Lower lobe of right lung (tissue), 2 donors: ENCODE measurements around the gene MICU2. TPM values are rescaled to one million over a fixed set of nuclear protein-coding genes. Genes with fewer than 3 reads are reported as not detected.

Source experiments
- ATAC-seq, 2 donors: fragments of 200-7000 bp; cut with Tn5 transposase; one replicate each; pipeline ENCODE4 v1.9.1; 2020 to 2022; ENCODE audit warnings: mild to moderate bottlenecking in 2 of 2, moderate library complexity in 2 of 2
- DNase-seq: peaks from one replicate; pipeline ENCODE4 v3.0.0-alpha.2; 2020
- H3K27ac ChIP-seq: fragments of 200-600 bp; one replicate; pipeline ENCODE4 v1.8.0; 2022
- H3K27me3 ChIP-seq: fragments of 200-600 bp; one replicate; pipeline ENCODE4 v1.8.0; 2022; ENCODE audit warnings: low read depth
- H3K36me3 ChIP-seq: fragments of 200-600 bp; one replicate; pipeline ENCODE4 v1.8.0; 2022; ENCODE audit warnings: mild to moderate bottlenecking
- H3K4me1 ChIP-seq: fragments of 200-600 bp; one replicate; pipeline ENCODE4 v1.8.0; 2022
- H3K4me3 ChIP-seq: fragments of 200-600 bp; one replicate; pipeline ENCODE4 v1.8.0; 2022; ENCODE audit warnings: mild to moderate bottlenecking
- H3K9me3 ChIP-seq: fragments of 200-600 bp; one replicate; pipeline ENCODE4 v1.8.0; 2022
- CTCF ChIP-seq: fragments of 200-600 bp; IDR thresholded peaks from one replicate; pipeline ENCODE4 v1.8.0; 2022; ENCODE audit warnings: antibody characterized with exemption, mild to moderate bottlenecking
- intact Hi-C: fragments of 100-400 bp; cut with DNase I; formaldehyde crosslinking; loops from one replicate; pipeline ENCODE4 v1.11.0; 2022
- total RNA-seq: library from RNA; stranded (reverse); fragmentation: NEBNext Ultra II Directional; extraction: Animal tissue kit (Norgen Biotek cat#: 25700); gene quantifications from one replicate; pipeline ENCODE4 v1.2.1, GENCODE V29; 2021
- donor health status: DM: no; HTN: yes; CAD: no; lungs with severe emphysema.

The MICU2 gene
- total RNA-seq, 1 donor from 2014 or later = 34.8 TPM

DNA sequence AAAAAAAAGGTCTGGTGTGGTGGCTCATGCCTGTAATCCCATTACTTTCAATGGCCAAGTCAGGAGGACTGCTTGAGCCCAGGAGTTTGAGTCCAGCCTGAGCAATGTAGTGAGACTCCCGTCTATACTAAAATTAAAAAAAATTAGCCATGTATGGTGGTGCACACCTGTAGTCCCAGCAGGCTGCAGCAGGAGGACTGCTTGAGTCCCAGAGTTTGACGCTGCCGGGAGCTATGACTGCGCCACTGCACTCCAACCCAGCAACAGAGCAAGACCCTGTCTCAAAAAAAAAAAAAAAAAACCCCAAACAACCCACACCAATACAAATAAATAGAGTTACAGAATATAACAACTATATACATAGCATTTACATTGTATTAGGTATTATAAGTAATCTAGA is 65.7 kb downstream of the MICU2 start:
- H3K27ac ChIP-seq = no peak overlapping the region
- peaks cover 7% of the 10 kb centered on the region for H3K4me1 ChIP-seq
- H3K9me3 ChIP-seq = no peaks in the 10 kb centered on the region
- TF ChIP-seq CTCF = no peak
- DNase-seq (no peak), ATAC-seq (no peak)
- H3K27me3 ChIP-seq = no peaks in the 10 kb centered on the region
- no peak overlapping the region for H3K4me3 ChIP-seq
- intact Hi-C loops = no loop called here
- peaks cover 25% of the 10 kb centered on the region for H3K36me3 ChIP-seq

- H3K27ac ChIP-seq = no peak overlapping the region
- no peak for DNase-seq
- no peak overlapping the region for H3K4me3 ChIP-seq
- no peaks in the 10 kb centered on the region for H3K27me3 ChIP-seq
- H3K9me3 ChIP-seq = no peaks in the 10 kb centered on the region
- H3K36me3 ChIP-seq = peaks cover 25% of the 10 kb centered on the region
- intact Hi-C loops = no loop called here
- no peak for TF ChIP-seq CTCF
- H3K4me1 ChIP-seq = peaks cover 5% of the 10 kb centered on the region
- ATAC-seq = no peak
Observed at GRCh38 chr13:21537105-21537504, 66.9 kb downstream of the MICU2 start.

GRCh38 chr13:21534760-21535159 is 69.2 kb downstream of the MICU2 start:
- Histone ChIP-seq H3K27ac (no peak overlapping the region), H3K9me3 (no peaks in the 10 kb centered on the region), H3K36me3 (peaks cover 25% of the 10 kb centered on the region), H3K27me3 (no peaks in the 10 kb centered on the region), H3K4me1 (no peaks in the 10 kb centered on the region), H3K4me3 (no peak overlapping the region)
- intact Hi-C loops = no loop called here
- TF ChIP-seq CTCF = no peak
- ATAC-seq = no peak
- no peak for DNase-seq

DNA sequence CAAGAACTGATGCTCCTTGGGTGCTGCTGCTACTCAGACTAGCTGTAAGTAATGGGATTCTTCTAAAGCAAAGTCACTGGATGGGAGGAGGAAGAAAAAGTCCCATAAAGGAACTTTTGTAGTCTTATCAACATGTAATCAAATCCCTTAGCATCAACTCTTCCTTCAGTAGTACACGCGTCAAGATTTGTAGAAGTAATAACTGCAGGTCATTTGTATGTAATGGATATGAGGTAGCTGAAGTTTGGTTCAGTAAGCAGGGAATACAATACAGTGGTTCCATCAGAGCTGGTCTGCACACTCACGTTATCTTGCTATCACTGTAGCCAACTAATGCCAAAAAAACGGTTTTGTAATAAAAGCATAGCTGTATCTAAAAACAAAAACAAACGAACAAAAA is 72.5 kb downstream of the MICU2 start:
- ATAC-seq (no peak), DNase-seq (no peak)
- no peak for TF ChIP-seq CTCF
- intact Hi-C loops = no loop called here
- Histone ChIP-seq H3K4me1 (no peaks in the 10 kb centered on the region), H3K36me3 (peaks cover 4% of the 10 kb centered on the region), H3K27me3 (no peaks in the 10 kb centered on the region), H3K27ac (no peak overlapping the region), H3K9me3 (no peaks in the 10 kb centered on the region), H3K4me3 (no peak overlapping the region)

DNA sequence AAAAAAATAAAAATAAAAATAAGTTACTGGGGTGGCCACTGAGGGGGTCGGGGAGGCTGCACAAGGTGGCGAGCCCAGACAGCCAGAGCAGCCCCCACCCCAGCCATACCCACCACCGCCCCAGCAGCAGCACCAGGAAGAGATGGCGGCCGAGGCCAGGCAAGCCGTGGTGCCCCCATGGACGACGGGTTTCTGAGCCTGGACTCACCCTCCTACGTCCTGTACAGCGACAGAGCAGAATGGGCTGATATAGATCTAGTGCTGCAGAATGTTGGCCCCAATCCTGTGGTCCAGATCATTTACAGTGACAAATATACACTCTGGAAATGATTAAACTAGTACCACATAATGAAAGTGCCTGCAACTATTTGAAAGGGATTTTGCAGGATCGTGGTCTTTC is 73.3 kb downstream of the MICU2 start:
- ATAC-seq (no peak), DNase-seq (no peak)
- H3K4me1 ChIP-seq = no peaks in the 10 kb centered on the region

More for the DNA sequence above, 73.3 kb downstream of the MICU2 start:
- Histone ChIP-seq H3K27ac (no peak overlapping the region), H3K27me3 (no peaks in the 10 kb centered on the region), H3K9me3 (no peaks in the 10 kb centered on the region), H3K4me3 (no peak overlapping the region), H3K36me3 (no peaks in the 10 kb centered on the region)
- intact Hi-C loops = no loop called here
- no peak for TF ChIP-seq CTCF
